Measurements from ENCODE around the gene INO80B.
"Not testable (repeated sequence)": the region's sequence is repeated elsewhere in the genome, so short reads cannot be mapped to it uniquely, and the experiment has no call there.

Gene INO80B

GRCh38 chr2:74481961-74482800 is 27.3 kb downstream of the INO80B start:
- peaks cover 36% of the 10 kb centered on the region for H3K79me2 ChIP-seq (ENCODE audit: control insufficient read depth, low read length)
- peaks cover 10% of the 10 kb centered on the region; the same call in 1 of the 2 replicates for H4K20me1 ChIP-seq (ENCODE audit: control insufficient read depth, insufficient read depth, low read depth, low read length)
- no peaks in the 10 kb centered on the region for H3K9me2 ChIP-seq (replicated peaks; ENCODE audit: control insufficient read depth, low read length)
- peak overlapping the region; percentile 98 for H3K4me3 ChIP-seq (ENCODE audit: low read length)
- no peak for TF ChIP-seq CTCF (IDR thresholded peaks at IDR 0.05; ENCODE audit: low read depth, low read length, poor library complexity, severe bottlenecking)
- H3K9me3 ChIP-seq (ENCODE audit: control insufficient read depth, insufficient read depth, low read length): no peaks in the 10 kb centered on the region
- peaks cover 35% of the 10 kb centered on the region for H3K36me3 ChIP-seq (ENCODE audit: control insufficient read depth, low read length)
- peaks cover 23% of the 10 kb centered on the region for H3K4me1 ChIP-seq (ENCODE audit: control insufficient read depth, low read length)
- peak overlapping the region; percentile 99 for H3K4me2 ChIP-seq (ENCODE audit: low read length)
- H3K27me3 ChIP-seq (ENCODE audit: control insufficient read depth, low read length): no peaks in the 10 kb centered on the region
- H3F3A ChIP-seq (ENCODE audit: control insufficient read depth, insufficient read depth): no peaks in the 10 kb centered on the region
- peak overlapping the region; percentile 78 for H3K27ac ChIP-seq (ENCODE audit: low read depth, low read length)

GRCh38 chr2:74482801-74483674 is 28.2 kb downstream of the INO80B start, which contains the start of the genes CCDC142 and TTC31:
CCDC142 (minus strand) TSS chr2:74482998; CDS start chr2:74482837, 161 bp downstream.
TTC31 (plus strand) TSS chr2:74483081; CDS start chr2:74483096, 15 bp downstream.
- Histone ChIP-seq H3K27ac (ENCODE audit: low read depth, low read length) (peak within 1 kb of the TSS; percentile 78), H3K36me3 (ENCODE audit: control insufficient read depth, low read length) (peaks cover 31% of the 10 kb centered on the region), H3K9me3 (ENCODE audit: control insufficient read depth, insufficient read depth, low read length) (no peaks in the 10 kb centered on the region), H3K79me2 (ENCODE audit: control insufficient read depth, low read length) (peaks cover 36% of the 10 kb centered on the region), H3F3A (ENCODE audit: control insufficient read depth, insufficient read depth) (no peaks in the 10 kb centered on the region), H3K4me3 (ENCODE audit: low read length) (peak within 1 kb of the TSS; percentile 98), H3K4me1 (ENCODE audit: control insufficient read depth, low read length) (peaks cover 23% of the 10 kb centered on the region), H3K9me2 (replicated peaks; ENCODE audit: control insufficient read depth, low read length) (no peaks in the 10 kb centered on the region), H4K20me1 (ENCODE audit: control insufficient read depth, insufficient read depth, low read depth, low read length) (peaks cover 7% of the 10 kb centered on the region; the same call in 1 of the 2 replicates), H3K4me2 (ENCODE audit: low read length) (peak within 1 kb of the TSS; percentile 99), H3K27me3 (ENCODE audit: control insufficient read depth, low read length) (no peaks in the 10 kb centered on the region)
- TF ChIP-seq CTCF (IDR thresholded peaks at IDR 0.05; ENCODE audit: low read depth, low read length, poor library complexity, severe bottlenecking) (peak; percentile 97), EZH2phosphoT487 (IDR thresholded peaks at IDR 0.05; ENCODE audit: borderline replicate concordance, low read length) (no peak)

GRCh38 chr2:74483675-74484164 is 28.8 kb downstream of the INO80B start:
- H4K20me1 ChIP-seq (ENCODE audit: control insufficient read depth, insufficient read depth, low read depth, low read length); H3K9me3 ChIP-seq (ENCODE audit: control insufficient read depth, insufficient read depth, low read length); H3K9me2 ChIP-seq (replicated peaks; ENCODE audit: control insufficient read depth, low read length); H3F3A ChIP-seq (ENCODE audit: control insufficient read depth, insufficient read depth); H3K27me3 ChIP-seq (ENCODE audit: control insufficient read depth, low read length): not testable (repeated sequence)
- peak overlapping the region; percentile 78; the same call in 1 of the 2 replicates for H3K27ac ChIP-seq (ENCODE audit: low read depth, low read length)
- peak overlapping the region; percentile 98 for H3K4me3 ChIP-seq (ENCODE audit: low read length)
- H3K4me1 ChIP-seq (ENCODE audit: control insufficient read depth, low read length): peaks cover 23% of the 10 kb centered on the region
- peak overlapping the region; percentile 99 for H3K4me2 ChIP-seq (ENCODE audit: low read length)
- H3K79me2 ChIP-seq (ENCODE audit: control insufficient read depth, low read length): peaks cover 36% of the 10 kb centered on the region
- peaks cover 31% of the 10 kb centered on the region for H3K36me3 ChIP-seq (ENCODE audit: control insufficient read depth, low read length)
